Measurements from ENCODE around the gene GTSE1.
"Not testable (repeated sequence)": the region's sequence is repeated elsewhere in the genome, so short reads cannot be mapped to it uniquely, and the experiment has no call there.

Gene GTSE1, protein sequence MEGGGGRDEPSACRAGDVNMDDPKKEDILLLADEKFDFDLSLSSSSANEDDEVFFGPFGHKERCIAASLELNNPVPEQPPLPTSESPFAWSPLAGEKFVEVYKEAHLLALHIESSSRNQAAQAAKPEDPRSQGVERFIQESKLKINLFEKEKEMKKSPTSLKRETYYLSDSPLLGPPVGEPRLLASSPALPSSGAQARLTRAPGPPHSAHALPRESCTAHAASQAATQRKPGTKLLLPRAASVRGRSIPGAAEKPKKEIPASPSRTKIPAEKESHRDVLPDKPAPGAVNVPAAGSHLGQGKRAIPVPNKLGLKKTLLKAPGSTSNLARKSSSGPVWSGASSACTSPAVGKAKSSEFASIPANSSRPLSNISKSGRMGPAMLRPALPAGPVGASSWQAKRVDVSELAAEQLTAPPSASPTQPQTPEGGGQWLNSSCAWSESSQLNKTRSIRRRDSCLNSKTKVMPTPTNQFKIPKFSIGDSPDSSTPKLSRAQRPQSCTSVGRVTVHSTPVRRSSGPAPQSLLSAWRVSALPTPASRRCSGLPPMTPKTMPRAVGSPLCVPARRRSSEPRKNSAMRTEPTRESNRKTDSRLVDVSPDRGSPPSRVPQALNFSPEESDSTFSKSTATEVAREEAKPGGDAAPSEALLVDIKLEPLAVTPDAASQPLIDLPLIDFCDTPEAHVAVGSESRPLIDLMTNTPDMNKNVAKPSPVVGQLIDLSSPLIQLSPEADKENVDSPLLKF

DNA sequence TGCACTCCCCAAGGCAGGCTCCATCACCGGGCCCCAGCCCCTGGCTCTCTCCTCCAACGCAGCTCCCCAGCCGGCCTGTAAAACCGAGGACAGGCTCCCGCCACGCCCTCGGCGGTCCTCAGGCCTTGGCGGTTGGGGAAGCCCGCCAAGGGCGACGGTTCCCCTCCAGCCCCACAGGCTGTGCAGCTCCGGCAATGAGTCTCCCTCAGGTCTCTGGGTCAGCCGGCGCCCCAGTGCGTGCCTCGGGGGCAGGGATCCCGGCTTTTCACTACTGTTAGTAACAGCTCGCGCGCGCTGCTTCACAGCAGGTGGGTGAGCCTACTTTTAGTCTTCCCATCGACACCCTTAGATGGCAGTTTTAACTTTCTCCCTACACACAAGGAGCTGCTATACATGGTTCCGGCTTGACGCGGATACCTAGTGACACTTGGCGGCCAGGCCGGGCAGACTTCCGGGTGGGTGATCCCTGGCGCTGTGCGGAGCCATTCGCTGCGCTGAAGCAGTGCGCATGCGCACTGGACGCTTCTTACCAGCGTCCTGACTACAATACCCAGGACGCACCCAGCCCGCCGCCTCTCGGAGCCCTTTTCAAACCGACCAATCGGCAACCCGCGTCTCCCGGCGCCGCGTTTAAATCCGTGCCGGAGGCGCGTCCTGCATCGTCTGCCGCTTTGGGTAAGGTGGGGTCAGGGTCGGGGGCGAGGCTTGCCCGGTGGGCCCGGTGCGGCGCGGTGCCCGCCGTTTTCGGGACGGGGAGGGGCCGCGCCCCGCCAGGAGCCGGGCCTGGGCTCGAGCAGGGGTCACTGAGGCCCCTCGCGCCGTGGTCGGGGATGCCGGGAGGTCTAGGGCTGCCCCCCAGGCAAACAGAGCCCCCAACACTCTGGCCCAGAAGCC is at the start of gene GTSE1:
Gene GTSE1, plus strand, starts transcription at position 614 of the 894 bp plus-strand sequence. CDS start 531 bp downstream, outside the sequence.
- peak; percentile 96 for DNase-seq

DNA sequence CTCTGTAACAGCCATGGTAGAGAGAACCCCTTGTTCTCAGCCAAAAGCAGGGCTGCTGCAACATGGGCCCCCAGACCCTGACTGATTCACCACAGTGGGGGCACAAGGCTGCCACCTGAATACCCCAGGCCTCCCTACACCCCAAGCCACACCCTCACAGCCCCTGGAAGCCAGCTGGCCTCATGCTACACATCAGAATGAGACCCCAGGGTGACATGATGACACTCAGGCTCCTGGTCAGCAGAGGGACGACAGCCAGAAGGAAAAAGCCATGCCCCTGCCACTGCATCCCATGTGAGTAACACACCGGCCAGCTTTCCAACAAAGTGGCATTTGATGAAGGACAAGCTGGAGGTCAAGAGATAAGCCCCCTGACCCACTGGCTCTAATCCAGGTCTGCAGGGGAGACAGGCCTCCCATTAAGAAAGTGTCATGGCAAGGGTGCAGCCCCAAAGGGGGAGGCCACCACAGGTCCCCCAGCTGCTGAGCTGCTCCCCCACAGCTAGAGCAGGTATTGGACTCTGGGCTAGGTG is 49.2 kb upstream of the GTSE1 start:
- no peak for DNase-seq

DNA sequence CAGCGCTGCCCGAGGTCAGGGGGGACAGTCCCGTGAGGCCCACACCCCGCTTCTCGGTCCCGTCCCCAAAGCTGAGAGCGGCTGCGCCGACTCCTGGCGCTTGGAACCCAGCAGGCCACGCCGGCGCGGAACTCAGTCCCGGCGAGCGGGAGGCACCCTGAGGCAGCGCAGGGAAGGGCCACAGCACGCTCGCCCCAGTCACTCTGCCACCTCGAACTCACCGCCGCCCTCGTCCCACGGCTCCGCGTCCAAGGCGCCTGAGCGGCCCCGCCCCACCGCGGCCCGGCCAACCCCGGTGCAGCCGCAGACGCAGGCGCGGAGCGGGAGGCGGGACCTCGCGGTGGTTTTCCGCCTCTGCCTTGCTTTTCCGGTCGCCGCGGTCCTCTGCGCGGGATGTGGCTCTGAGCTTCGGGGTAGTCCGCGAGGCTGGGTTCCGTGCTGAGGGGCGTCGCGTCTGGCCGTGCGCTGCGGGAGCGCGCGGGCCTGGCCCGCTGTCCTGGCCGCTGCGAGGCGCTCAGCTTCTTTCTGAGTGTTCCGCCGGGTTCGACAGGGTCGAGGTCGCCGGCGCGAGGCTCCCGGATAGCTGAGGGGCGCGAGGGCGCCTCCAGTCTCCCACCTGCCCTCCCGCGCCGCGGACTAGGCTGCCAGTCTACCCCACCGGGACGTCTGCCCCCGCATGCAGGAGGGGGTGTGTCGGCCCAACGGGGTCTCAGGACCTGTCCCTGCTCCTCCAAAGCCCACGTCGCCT is 46.5 kb upstream of the GTSE1 start, which contains the start of gene CDPF1:
Gene CDPF1, minus strand, starts transcription at position 259 of the 748 bp plus-strand sequence. CDS start 2,009 bp downstream, outside the sequence.
- peak; percentile 92 for DNase-seq

GRCh38 chr22:46250783-46251125 is 45.9 kb upstream of the GTSE1 start:
- DNase-seq = no peak

GRCh38 chr22:46251266-46251665 is 45.4 kb upstream of the GTSE1 start:
- no peak for DNase-seq

- DNase-seq = no peak
Observed at GRCh38 chr22:46251816-46252380, 44.8 kb upstream of the GTSE1 start.

DNA sequence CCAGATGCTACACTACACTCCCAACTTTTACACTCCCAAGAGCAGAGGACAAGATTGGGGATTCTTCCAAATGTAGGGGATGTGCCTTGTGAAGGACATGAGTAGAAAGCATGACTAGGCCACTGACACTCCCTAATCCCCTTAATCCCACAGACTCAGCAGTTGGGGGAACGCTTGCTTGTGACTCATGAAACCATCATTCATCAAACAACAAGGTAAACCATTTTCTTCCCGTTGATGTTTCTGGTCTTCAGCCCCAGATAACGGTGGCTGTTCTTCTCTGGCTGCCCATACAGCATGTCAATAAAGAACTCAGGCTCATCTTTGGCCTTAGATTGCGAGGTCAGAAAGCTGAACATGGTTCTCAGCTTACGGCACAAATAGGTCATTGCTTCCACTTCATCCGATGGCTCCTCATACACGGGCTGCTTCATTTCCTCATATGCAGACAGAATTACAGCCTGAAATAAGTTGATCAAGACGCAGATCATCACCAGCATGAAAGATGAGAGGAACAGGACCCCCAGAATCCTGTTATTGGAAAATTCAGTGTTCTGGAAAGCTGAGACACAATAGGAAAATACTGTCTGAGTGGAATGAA is 40.2 kb upstream of the GTSE1 start:
- DNase-seq = no peak

- no peak for DNase-seq
Observed at GRCh38 chr22:46259374-46259773, 37.3 kb upstream of the GTSE1 start.

DNA sequence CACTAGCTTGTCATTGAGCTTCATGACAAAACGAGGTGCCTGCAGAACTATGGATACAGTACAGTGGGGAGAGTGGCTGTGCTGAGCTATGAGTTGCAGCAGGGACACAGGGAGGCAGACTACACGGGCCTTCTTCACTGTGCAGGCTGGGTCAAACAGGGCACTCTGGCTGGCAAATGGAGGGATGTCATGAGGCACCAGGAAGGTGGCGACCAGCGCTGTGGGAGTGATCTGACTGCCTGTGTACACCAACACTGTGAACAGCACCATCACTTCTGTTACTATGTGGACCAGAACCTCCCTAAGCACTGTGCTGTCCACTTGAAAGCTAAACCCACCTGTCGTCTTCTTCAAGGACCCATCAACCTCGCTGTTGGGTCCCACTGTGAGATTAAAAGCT is 36.6 kb upstream of the GTSE1 start:
- DNase-seq = no peak

- peak; percentile 54 for DNase-seq
Observed at GRCh38 chr22:46262449-46263215, 34.0 kb upstream of the GTSE1 start.

DNA sequence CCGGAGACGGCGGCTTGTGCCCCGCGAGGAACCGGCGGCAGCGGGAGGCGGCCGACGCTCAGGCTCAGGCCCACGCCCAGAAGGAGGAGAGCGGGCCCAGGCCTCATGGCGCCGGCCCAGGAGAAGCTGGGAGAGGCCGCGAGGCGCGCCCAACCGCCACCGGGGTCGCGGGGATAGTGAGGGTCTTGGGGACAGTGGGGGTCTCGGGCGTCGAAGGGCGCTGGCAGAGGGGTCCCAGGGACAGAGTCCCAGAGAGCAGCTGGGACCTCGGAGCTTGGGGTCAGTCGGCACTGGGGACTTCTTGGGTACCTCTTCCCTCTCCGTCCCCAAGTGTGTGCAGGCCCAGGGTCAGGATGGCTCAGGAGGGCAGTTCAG is 33.5 kb upstream of the GTSE1 start, which contains the start of gene PKDREJ:
Gene PKDREJ, minus strand, starts transcription at position 128 of the 375 bp plus-strand sequence. Its CDS starts 21 bp downstream, at position 107.
- no peak for DNase-seq

DNA sequence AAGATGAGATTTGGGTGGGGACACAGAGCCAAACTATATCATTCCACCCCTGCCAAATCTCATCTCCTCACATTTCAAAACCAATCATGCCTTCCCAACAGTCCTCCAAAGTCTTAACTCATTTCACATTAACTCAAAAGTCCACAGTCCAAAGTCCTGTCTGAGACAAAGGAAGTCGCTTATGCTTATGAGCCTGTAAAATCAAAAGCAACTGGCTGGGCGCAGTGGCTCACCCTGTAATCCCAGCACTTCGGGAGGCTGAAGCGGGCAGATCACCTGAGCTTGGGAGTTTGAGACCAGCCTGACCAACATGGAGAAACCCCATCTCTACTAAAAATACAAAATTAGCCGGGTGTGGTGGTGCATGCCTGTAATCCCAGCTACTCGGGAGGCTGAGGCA is 32.1 kb upstream of the GTSE1 start:
- not testable (repeated sequence) for DNase-seq

DNA sequence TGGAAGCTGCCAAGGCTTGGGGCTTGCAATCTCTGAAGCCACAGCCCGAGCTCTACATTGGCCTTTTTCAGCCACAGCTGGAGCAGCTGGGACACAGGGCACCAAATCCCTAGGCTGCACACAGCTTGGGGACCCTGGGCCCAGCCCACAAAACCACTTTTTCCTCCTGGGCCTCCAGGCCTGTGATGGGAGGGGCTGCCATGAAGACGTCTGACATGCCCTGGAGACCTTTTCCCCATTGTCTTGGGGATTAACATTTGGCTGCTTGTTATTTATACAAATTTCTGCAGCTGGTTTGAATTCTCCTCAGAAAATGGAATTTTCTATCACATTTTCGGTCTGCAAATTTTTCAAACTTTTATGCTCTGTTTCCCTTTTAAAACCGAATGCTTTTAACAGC is 31.0 kb upstream of the GTSE1 start:
- not testable (repeated sequence) for DNase-seq

DNA sequence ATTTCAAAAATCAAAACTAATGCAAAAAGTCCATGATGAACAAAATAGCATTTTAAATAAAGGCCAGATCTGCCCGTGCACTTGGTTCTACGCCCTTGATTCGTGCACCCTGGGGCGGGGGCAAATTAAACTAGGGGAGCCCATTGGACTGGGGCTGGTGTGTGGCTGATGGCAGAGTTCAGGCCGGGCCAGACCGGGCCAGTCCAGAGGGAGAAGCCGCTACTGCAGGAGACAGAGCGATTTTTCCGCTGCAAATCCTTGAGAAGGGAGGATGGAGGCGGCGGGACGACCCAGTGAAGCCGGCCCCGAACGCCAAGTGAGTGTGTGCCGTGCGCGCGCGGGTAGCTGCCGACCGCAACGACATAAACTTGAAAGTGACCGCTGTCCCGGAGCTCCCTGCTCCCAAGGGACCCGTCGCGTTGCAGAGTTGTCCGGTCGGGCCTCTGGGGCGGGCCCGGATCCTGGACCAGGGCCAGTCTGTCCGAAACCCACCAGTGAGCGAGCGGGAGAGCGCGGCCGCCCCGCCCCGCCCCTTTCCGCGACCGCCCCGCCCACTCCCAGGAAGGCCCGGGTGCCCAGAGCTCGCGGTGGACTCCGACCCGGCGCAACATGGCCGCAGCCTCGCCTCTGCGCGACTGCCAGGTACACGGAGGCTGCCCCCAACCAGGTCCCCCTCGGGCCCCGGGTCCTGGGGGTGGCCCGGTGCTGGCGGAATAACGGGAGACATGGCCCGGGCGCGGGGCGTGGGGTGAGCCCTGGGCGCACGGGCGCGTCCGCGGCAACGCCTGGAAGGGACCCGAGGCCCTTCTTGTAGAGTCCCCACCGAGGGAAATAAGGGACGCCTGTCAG is 29.0 kb upstream of the GTSE1 start, which contains the start of gene TTC38:
Gene TTC38, plus strand, starts transcription at position 578 of the 849 bp plus-strand sequence. Its CDS starts 32 bp downstream, at position 610.
- DNase-seq = peak; percentile 91

GRCh38 chr22:46269564-46269963 is 27.1 kb upstream of the GTSE1 start:
- DNase-seq = no peak

DNA sequence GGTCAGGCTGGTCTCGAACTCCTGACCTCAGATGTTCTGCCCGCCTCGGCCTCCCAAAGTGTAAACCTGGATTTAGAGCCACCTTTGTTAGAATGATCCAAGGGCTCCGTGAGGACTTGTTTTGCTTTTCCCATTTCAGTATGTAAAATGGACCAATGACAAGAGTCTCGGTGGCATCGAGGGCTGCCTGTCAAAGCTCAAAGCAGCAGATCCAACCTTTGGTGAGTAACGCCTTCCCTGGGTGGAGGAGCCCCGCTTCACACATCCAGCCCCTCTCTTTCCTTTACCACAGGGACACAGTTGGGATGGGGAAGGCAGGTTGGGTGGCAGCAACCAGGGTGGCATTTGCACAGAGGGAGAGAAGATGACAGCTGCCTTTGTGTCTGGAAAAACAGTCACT is 24.5 kb upstream of the GTSE1 start:
- DNase-seq = no peak

DNA sequence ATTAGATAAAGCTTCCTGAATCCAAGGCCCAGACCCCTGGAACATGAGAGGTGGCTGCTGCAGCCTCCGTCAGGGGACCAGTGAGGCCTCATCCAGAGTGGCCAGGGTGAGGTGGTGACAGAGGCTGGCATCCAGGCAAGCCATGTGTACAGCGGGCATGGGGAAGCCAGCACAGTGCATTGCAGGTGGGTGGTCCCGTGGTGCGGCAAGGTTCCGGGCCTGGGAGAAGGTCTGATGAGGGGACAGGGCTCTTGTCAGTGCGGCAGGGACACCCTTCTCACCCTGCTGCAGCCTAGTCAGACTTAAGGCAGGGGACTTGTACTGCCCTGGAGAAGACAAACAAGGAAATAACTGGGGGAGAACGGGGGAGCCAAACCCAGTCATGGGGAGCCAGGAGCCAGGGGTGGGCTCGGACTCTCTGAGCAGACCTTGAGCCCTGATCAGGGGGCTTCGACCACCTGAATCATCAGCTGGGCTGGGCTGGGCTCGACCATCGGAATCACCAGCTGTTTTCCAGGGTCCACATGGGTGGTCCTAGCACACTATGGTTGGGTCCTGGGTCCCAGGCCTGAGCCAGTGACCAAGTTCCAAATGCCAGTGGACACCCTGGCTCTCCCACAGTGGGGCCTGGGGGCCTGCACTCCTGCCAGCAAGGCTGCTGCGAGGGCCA is 23.8 kb upstream of the GTSE1 start:
- DNase-seq = no peak

GRCh38 chr22:46273432-46274148 is 23.1 kb upstream of the GTSE1 start:
- no peak for DNase-seq

Measured in right forelimb (tissue), 1 donor.